GM12878 (cell line): ENCODE results near the gene PACS2.

Experiments
- BCL3 ChIP-seq: IDR thresholded peaks from 2 replicates; pipeline ENCODE4 v1.6.1; 2011; ENCODE audit warnings: borderline replicate concordance, low read depth, mild to moderate bottlenecking, moderate library complexity, low read length; ENCODE audit not compliant: insufficient read depth, poor library complexity, severe bottlenecking
- CBX3 ChIP-seq: fragments of 200-600 bp; sonication (generic); IDR thresholded peaks from 2 replicates; pipeline ENCODE4 v1.6.1; 2016; ENCODE audit warnings: low read depth, borderline replicate concordance
- CREM ChIP-seq: IDR thresholded peaks from 2 replicates; pipeline ENCODE4 v1.6.1; 2014; ENCODE audit warnings: antibody characterized with exemption, low read depth
- CTCF ChIP-seq, 3 experiments: IDR thresholded peaks in 2 of 3; conservative IDR thresholded peaks in 1 of 3; 2 replicates each; pipeline ENCODE4 v1.5.1; 2011; ENCODE audit warnings: low read depth in 3 of 3, low read length in 3 of 3, mild to moderate bottlenecking in 3 of 3, control low read depth in 2 of 3, moderate library complexity in 2 of 3, inconsistent platforms in 1 of 3, mixed read lengths in 1 of 3; ENCODE audit not compliant: control insufficient read depth in 2 of 3, insufficient read depth in 1 of 3; ENCODE audit errors: extremely low read depth in 1 of 3
- E4F1 ChIP-seq: fragments of 450-650 bp; IDR thresholded peaks from 2 replicates; pipeline ENCODE4 v1.6.1; 2018; ENCODE audit warnings: borderline replicate concordance, mild to moderate bottlenecking; ENCODE audit not compliant: partially characterized antibody
- ESRRA ChIP-seq: IDR thresholded peaks from 2 replicates; pipeline ENCODE4 v1.6.1; 2012; ENCODE audit warnings: mild to moderate bottlenecking, low read length, improper control_type of control experiment
- EZH2 ChIP-seq: IDR thresholded peaks from 2 replicates; pipeline ENCODE4 v1.6.1; 2012; ENCODE audit warnings: low read depth, mild to moderate bottlenecking, control low read depth, inconsistent platforms, low read length, borderline replicate concordance; ENCODE audit not compliant: control insufficient read depth
- KDM1A ChIP-seq: fragments of 200-600 bp; sonication (generic); IDR thresholded peaks from 2 replicates; pipeline ENCODE4 v1.6.1; 2016; ENCODE audit warnings: borderline replicate concordance
- NFYB ChIP-seq: IDR thresholded peaks from 2 replicates; pipeline ENCODE4 v1.6.1; 2011; ENCODE audit warnings: low read depth, mild to moderate bottlenecking, low read length, improper control_type of control experiment, moderate library complexity; ENCODE audit not compliant: insufficient read depth
- POLR2A ChIP-seq: IDR thresholded peaks from 2 replicates; pipeline ENCODE4 v1.6.1; 2011; ENCODE audit warnings: low read depth, mild to moderate bottlenecking, low read length
- POLR2AphosphoS2 ChIP-seq: IDR thresholded peaks from 2 replicates; pipeline ENCODE4 v1.6.1; 2011; ENCODE audit warnings: low read depth, mild to moderate bottlenecking, low read length, improper control_type of control experiment, moderate library complexity
- RELA ChIP-seq: fragments of 450-650 bp; IDR thresholded peaks from 2 replicates; pipeline ENCODE4 v1.8.0; 2014; ENCODE audit warnings: borderline replicate concordance; ENCODE audit not compliant: partially characterized antibody
- RFX5 ChIP-seq: IDR thresholded peaks from 2 replicates; pipeline ENCODE4 v1.6.1; 2011; ENCODE audit warnings: low read depth, low read length, improper control_type of control experiment
- ZSCAN29 ChIP-seq: fragments of 450-650 bp; IDR thresholded peaks from 2 replicates; pipeline ENCODE4 v1.6.1; 2017; ENCODE audit warnings: mild to moderate bottlenecking, moderate library complexity

- TF ChIP-seq NFYB: no peak
- TF ChIP-seq POLR2A: no peak
- TF ChIP-seq EZH2: no peak
- no peak for TF ChIP-seq BCL3
- TF ChIP-seq CREM: no peak
- TF ChIP-seq POLR2AphosphoS2: no peak
- no peak for TF ChIP-seq CTCF (IDR thresholded peaks at IDR 0.05 in 2 of 3, conservative IDR thresholded peaks at IDR 0.05 in 1 of 3; ENCODE audit: control insufficient read depth in 2 of 3, extremely low read depth in 1 of 3, insufficient read depth in 1 of 3, low read depth in 3 of 3, low read length in 3 of 3)
- TF ChIP-seq ESRRA: no peak
- no peak for TF ChIP-seq RFX5
- TF ChIP-seq ZSCAN29: no peak
- no peak for TF ChIP-seq CBX3
- TF ChIP-seq RELA: no peak
- TF ChIP-seq KDM1A: no peak
- TF ChIP-seq E4F1: no peak
Observed at GRCh38 chr14:105317546-105317945, 3.0 kb downstream of the PACS2 start.
